ENCODE results near the gene CLSTN1.

DNA sequence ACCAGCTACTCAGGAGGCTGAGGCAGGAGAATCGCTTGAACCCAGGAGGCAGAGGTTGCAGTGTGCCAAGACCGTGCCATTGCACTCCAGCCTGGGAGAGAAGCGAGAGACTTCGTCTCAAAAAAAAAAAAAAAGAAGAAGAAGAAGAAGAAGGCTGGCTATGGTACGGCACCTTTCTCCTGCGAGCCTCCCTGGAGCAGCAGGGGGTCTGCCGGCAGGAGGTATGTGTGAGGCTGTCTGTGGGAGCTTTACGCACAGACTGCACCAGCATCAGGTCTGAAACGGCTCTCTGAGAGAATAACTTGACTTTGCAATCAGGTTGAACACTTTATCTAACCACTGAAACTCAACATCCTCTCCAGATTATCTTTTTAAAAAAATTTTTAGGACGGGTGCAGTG, 44.9 kb downstream of the CLSTN1 start:
- TF ChIP-seq CTCF (IDR thresholded peaks at IDR 0.05; ENCODE audit: low read depth, low read length, missing input control) (no peak), YY1 (IDR thresholded peaks at IDR 0.05) (no peak), MAX (IDR thresholded peaks at IDR 0.05) (no peak), REST (IDR thresholded peaks at IDR 0.05) (no peak), RAD21 (IDR thresholded peaks at IDR 0.05) (no peak), SP1 (IDR thresholded peaks at IDR 0.05) (no peak), GABPA (IDR thresholded peaks at IDR 0.05 in 1 of 2, conservative IDR thresholded peaks at IDR 0.05 in 1 of 2) (no peak)

All from liver (tissue), 3 donors.